NCI-H2196 (cell line): ENCODE results near the gene HOXA9.

Source experiments
- DNase-seq: peaks from one replicate; lab custom pipeline; 2025; ENCODE audit not compliant: unreplicated experiment; lab: John Stamatoyannopoulos, UW

The HOXA9 gene

DNA sequence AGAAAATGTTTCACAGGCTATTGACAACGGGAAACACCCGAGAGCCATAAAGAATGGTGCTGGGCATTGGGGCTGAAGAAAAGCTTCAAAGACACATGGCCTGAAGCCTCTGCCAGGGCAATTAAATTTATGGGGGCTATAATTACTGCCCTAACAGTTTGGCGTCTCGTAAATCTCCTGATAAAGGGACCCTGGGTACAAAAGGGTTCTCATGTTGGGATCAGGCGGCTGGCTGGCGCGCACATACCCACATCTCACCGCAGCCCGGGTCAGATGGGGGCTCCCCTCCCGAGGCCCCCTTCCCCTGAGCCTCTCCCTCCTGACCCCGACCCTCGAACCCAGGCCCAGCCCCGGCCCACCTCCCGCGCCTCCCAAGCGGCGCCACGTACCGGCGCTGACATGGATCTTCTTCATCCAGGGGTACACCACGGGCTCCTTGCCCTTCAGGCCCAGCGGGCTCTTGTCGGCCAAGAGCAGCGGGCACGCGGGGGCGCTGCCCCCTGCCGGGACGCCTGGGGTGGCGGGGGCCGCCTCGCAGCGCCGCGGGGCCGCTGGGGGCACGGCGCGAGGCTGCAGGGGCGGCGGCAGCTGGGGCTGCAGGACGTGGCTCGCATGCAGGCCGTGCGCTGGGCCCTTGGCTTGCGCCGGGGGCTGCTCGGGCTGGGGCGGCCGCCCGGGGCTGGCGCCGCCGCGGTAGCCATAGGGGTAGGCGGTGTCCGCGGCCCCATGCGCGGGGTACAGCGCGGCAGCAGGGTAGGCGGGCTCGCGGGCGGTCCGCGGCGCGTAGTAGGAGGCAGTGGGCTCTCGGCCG is 35.4 kb downstream of the HOXA9 start:
- no peak for DNase-seq

- no peak for DNase-seq
Observed at GRCh38 chr7:27128776-27129728, 36.3 kb downstream of the HOXA9 start.

DNA sequence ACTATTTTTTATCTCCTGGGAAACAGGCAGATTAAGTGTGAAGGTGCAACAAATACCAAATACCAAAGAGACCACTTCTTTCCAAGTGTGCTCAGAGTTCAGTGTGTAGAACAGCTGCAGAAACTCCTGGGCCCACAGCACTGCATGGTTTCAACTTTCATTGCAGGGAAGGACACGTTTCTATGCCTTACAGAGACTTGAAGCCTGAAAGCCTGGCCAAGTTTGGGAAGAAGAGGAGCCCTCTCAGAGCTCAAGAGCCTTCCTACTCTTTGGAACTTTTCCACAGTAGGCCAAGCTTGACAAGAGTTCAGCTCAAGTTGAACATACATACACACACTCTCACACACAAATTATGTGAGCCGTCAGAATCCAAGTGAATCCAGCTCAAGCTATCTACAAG is 37.3 kb downstream of the HOXA9 start:
- no peak for DNase-seq

GRCh38 chr7:27126596-27127327 is 38.6 kb downstream of the HOXA9 start:
- DNase-seq = no peak

DNA sequence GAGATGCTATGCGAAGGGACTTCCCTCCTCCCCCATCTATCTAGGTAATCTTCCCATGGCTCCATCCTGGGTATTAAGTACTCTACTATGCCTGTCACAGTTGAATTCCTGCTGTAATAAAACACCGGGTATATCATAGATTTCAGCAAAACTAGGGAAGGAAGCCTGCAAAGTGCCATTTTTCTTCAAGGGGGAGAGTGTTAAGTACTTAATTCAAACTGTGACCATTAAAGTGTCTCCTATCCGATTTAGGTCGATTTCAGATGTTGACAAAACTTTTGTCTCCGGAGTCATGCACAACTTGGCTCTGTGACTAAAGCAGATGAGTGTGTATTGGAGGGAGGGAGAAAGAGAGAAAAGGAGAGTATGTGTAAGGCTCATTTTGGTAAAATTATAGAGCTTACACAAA is 39.3 kb downstream of the HOXA9 start:
- no peak for DNase-seq

- DNase-seq = no peak
Observed at GRCh38 chr7:27124902-27125689, 40.2 kb downstream of the HOXA9 start.

DNA sequence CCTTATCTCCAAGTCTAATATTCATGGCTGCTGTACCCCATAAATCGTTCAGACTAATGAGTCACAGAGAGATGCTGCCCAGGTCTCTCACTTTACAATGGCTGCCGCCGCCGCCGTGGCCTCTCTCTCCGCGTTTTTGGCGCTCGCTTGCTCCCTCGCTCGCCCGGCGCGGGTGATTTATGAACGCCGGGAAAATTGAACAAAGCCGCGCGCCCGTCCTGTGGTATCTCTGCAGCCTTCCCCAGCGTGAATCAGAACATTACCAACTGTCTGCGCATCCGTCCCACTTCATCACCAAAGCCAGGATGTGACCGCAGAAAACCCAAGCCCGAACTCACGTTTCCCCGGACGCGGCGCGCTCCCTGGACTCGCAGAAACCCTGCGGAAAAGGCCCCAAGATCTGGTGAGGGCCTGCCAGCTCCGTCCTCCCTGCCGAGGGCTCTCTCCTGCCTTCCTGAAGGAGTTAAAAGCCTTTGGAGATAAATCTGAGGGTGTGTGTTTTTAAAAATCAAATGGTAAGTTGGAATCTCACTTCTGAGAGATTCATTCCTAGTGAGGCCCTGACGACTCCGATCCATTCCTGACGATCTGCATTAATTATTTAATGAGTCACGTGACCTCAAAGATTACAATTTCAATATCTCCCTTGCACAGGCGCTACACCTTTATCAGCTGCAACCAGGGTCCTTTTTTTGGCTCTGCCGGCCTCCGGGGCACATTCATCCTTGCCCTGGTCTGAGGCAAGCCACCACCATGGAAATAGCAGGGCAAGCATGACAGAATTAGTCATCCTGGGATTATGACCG is 41.0 kb downstream of the HOXA9 start:
- no peak for DNase-seq

DNA sequence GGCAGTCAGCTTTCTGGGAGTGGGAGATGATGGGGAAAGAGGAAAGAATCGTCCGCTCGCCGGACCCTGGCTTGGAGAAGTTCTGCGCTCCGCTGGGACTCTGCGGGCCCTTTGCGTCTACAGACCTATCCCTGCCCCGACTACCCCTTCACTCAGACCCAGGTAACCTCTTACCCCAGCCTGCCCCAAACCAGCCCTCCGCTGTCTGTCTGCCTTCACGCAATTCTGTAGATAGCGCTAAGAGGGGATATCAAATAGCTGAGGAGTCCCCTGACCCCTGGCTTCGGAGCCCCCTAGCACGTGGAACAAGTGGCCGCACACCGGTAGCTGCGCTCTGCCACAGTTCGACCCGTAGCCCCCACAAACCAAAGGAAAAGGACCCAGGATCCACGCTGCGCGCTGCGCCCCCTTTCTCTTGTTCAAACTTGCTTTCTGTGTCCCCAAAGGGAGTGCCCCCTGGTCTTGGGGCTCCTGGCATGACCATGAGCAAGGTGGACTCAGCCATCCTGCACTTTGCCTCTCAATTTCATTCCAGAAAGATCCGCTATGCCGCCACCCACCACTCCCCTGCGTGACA is 41.8 kb downstream of the HOXA9 start:
- DNase-seq = no peak

- no peak for DNase-seq
Observed at GRCh38 chr7:27123007-27123476, 42.3 kb downstream of the HOXA9 start.

- no peak for DNase-seq
Observed at GRCh38 chr7:27122077-27122910, 43.0 kb downstream of the HOXA9 start.

GRCh38 chr7:27121684-27122076 is 43.7 kb downstream of the HOXA9 start:
- DNase-seq = no peak

GRCh38 chr7:27119412-27119911 is 45.9 kb downstream of the HOXA9 start:
- DNase-seq = no peak

DNA sequence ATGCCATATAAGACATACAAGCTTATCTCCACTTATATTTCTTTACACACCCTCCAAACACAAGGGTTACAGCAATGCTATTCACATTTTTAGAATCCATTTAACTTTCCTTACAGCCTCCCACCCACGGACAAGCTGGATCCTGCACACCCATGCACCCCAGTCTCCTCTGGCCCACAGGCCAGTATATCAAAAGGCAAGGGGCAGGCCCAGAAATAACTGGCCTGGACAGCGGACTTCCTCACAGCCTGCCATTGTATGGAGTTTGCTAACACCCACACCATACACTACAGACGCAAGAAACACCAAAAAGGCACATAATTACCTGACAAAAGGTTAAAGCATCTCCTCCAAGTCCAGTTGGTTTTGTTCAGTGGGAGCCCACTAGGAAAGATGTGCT is 46.8 kb downstream of the HOXA9 start:
- DNase-seq = no peak

GRCh38 chr7:27117887-27118491 is 47.3 kb downstream of the HOXA9 start:
- no peak for DNase-seq

- no peak for DNase-seq
Observed at GRCh38 chr7:27116962-27117886, 48.1 kb downstream of the HOXA9 start.

DNA sequence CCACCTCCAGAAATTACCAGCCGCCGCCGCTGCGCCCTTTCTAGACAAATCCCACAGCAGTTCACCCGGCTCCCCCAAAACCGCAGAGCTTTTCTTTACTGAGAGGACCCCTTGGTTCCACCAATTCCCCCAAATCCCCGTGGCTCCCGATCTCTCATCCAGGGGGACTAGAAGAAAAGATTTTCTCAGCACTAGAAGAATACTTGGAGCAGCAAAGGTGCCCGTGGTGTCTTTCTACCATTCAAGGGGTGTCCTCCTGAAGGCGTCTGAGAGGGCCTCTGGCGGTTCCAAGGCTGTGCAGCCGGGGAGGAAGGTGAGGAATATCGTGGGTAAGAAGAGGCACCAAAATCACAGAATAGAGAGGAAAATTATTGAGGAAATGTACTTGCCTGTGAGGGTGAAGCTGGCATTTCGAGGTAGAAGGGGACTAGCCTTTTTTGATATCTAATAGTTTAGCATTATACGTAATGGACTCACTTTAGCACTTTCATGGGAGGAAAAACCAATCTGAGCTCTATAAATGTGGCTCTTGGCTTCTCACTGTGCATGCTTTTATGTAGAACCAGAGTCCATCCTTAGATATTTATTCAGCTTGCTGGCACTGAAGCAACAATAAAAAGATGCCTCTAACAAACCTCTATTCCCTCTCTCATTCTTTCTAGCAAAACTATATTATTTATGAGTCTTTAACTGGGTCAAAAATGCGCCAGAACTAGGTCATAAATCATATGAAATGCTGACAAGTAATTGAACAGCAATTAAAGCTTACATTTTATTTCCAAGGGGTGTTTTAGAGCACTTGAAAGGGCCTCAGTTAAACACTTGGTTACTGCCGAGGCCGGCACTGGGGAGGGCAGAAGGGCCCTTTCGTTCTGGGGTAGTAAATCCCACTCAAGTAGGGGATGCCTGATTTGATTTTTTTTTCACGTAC is 49.0 kb downstream of the HOXA9 start:
- DNase-seq = no peak
